Type B pancreatic cell (in vitro differentiated cells): ENCODE results near the gene SPATA13. TPM values are rescaled to one million over a fixed set of nuclear protein-coding genes. Genes with fewer than 3 reads are reported as not detected.

Experiments used
- DNase-seq: peaks from one replicate; pipeline ENCODE4 v3.0.0; 2021; ENCODE audit warnings: mixed read lengths; ENCODE audit not compliant: unreplicated experiment; ENCODE audit errors: extremely low spot score
- H3K27ac Mint-ChIP-seq: 2 replicates; pipeline ENCODE4 v1.8.0; 2021; ENCODE audit warnings: mild to moderate bottlenecking, mixed read lengths
- H3K27me3 Mint-ChIP-seq: 2 replicates; pipeline ENCODE4 v1.8.0; 2021; ENCODE audit warnings: mixed read lengths
- H3K36me3 Mint-ChIP-seq: 2 replicates; pipeline ENCODE4 v1.8.0; 2021; ENCODE audit warnings: mixed read lengths
- H3K4me1 Mint-ChIP-seq: one replicate; pipeline ENCODE4 v1.8.0; 2021; ENCODE audit warnings: mixed read lengths; ENCODE audit not compliant: unreplicated experiment
- H3K4me3 Mint-ChIP-seq: 2 replicates; pipeline ENCODE4 v1.8.0; 2021; ENCODE audit warnings: mild to moderate bottlenecking, mixed read lengths
- H3K9me3 Mint-ChIP-seq: 2 replicates; pipeline ENCODE4 v1.8.0; 2021; ENCODE audit warnings: mixed read lengths
- CTCF ChIP-seq: fragments of 200-600 bp; sonication (generic); conservative IDR thresholded peaks from 2 replicates; pipeline ENCODE4 v1.5.0; 2021; ENCODE audit warnings: antibody characterized with exemption, mild to moderate bottlenecking
- total RNA-seq: library from RNA; stranded (reverse); gene quantifications from 2 replicates; pipeline ENCODE4 v1.2.1, GENCODE V29; 2021; ENCODE audit warnings: low replicate concordance

The SPATA13 gene
- total RNA-seq, 1 donor from 2014 or later: 22.0 TPM

- H3K4me1 Mint-ChIP-seq: peaks cover 16% of the 10 kb centered on the region
- H3K27me3 Mint-ChIP-seq: no peaks in the 10 kb centered on the region
- no peaks in the 10 kb centered on the region for H3K36me3 Mint-ChIP-seq
- TF ChIP-seq CTCF: no peak
- H3K9me3 Mint-ChIP-seq: no peaks in the 10 kb centered on the region
- DNase-seq: no peak
- no peak overlapping the region for H3K4me3 Mint-ChIP-seq
- H3K27ac Mint-ChIP-seq: no peak overlapping the region
Measured at GRCh38 chr13:24223341-24224231, 63.1 kb downstream of the SPATA13 start.

GRCh38 chr13:24224232-24224680, 63.7 kb downstream of the SPATA13 start:
- Mint-ChIP-seq H3K4me3 (no peak overlapping the region), H3K36me3 (no peaks in the 10 kb centered on the region), H3K27me3 (no peaks in the 10 kb centered on the region)

GRCh38 chr13:24225062-24225461, 64.5 kb downstream of the SPATA13 start:
- no peak for DNase-seq
- no peaks in the 10 kb centered on the region for H3K36me3 Mint-ChIP-seq
- no peak overlapping the region for H3K4me3 Mint-ChIP-seq
- no peak overlapping the region for H3K27ac Mint-ChIP-seq
- H3K9me3 Mint-ChIP-seq: no peaks in the 10 kb centered on the region
- peaks cover 11% of the 10 kb centered on the region for H3K4me1 Mint-ChIP-seq
- no peak for TF ChIP-seq CTCF
- H3K27me3 Mint-ChIP-seq: no peaks in the 10 kb centered on the region

More at GRCh38 chr13:24224232-24224680, 63.7 kb downstream of the SPATA13 start:
- no peaks in the 10 kb centered on the region for H3K9me3 Mint-ChIP-seq
- no peak for TF ChIP-seq CTCF
- H3K4me1 Mint-ChIP-seq: peaks cover 14% of the 10 kb centered on the region
- no peak overlapping the region for H3K27ac Mint-ChIP-seq
- DNase-seq: no peak

GRCh38 chr13:24225930-24226329, 65.4 kb downstream of the SPATA13 start:
- Mint-ChIP-seq H3K4me3 (no peak overlapping the region), H3K9me3 (no peaks in the 10 kb centered on the region), H3K27me3 (no peaks in the 10 kb centered on the region), H3K4me1 (peaks cover 6% of the 10 kb centered on the region), H3K27ac (no peak overlapping the region), H3K36me3 (no peaks in the 10 kb centered on the region)
- no peak for DNase-seq
- no peak for TF ChIP-seq CTCF

GRCh38 chr13:24226762-24227161, 66.2 kb downstream of the SPATA13 start:
- no peak for TF ChIP-seq CTCF
- Mint-ChIP-seq H3K27me3 (no peaks in the 10 kb centered on the region), H3K36me3 (no peaks in the 10 kb centered on the region), H3K4me3 (no peak overlapping the region), H3K4me1 (no peaks in the 10 kb centered on the region), H3K9me3 (no peaks in the 10 kb centered on the region), H3K27ac (no peak overlapping the region)
- DNase-seq: no peak
